NOMO-1 (cell line): ENCODE data around the gene PIGN.
"Not testable (repeated sequence)": the region's sequence is repeated elsewhere in the genome, so short reads cannot be mapped to it uniquely, and the experiment has no call there.

Experiments used
- DNase-seq, 2 experiments: peaks; one replicate each; lab custom pipeline; 2025; ENCODE audit not compliant: unreplicated experiment in 2 of 2; lab: John Stamatoyannopoulos, UW

Gene PIGN

DNA sequence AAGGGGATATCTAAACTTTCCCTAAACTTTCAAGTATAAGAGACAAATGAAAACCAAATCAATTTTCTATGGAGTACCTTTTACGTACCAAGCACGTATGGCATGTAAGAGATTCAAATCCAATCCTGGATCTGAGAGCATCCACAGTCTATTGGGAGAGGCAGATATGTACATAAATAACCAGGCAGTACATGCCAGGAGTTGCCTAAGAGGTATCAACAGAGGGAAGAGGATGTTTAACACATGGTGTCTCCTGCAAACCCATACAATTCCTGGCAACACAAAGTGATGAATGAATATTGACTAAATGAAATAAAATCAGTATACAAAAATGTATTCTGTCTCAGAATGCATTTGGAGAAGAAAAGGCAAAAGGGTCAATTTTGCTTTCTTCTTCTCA lies 116.6 kb downstream of the PIGN start:
- no peak for DNase-seq

DNA sequence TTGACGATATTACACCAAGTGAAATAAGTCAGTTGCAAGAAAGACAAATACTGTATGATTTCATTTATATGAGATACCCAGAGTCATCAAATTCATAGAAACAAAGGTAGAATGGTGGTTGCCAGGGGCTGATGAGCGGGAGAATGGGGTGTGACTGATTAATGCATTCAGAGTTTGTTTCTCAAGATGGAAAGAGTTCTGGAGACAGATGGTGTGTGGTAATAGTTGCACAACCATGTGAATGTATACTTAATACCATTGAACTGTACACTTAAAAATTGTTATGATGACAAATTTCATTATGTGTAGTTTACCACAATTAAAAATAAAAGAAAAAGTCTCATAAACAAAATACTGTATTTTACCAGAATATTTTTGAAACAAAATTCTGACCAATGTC lies 117.3 kb downstream of the PIGN start:
- DNase-seq: no peak

DNA sequence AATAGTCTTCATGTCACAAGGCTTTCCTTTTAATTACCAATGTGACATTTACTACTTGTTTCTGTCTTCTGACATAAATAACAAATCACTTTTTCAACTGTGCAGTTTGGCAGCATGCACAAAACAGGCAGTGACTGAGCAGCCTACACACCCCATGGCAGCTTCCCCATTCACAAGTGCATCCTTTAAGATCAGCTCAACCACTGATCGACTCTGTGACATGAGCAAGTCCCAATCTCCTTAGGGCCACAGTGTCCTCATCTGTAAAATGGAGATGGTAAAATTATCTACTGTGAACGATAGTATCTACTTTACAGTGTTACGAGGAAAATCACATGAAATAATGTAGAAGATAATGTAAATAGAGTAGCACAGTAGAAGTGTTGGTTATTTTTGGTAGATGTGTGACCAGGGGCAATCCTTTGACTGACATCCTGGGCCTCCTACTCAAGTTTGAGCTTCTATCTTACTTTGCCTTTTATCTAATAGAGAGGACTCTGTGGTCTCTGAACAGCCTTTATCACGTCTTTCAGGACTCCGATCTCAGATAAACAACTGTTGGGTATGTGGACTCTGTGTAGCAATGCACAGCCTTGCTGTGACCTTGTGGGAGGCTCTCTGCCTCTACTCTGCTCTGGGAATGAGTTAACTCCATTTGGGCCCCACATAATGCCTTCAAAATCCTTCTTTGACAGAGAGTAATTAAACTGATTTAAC lies 120.6 kb downstream of the PIGN start:
- DNase-seq: no peak

DNA sequence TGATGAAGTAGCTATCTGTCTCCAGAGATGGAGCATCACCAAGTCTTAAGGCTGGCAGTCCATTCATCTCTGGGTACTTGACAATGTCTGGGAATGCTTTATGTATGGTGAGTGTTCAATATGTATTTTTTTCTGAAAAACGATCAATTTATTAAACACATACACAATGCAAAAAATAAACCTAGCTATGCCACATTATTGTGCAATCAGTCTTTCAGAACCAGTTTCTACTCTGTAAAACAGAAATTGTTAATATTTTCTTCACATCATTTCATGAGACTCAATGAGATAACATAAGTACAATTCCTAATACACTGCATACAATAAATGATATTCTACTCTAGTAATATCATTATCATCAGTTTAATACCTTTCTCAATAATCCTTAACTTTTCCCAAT lies 122.5 kb downstream of the PIGN start:
- DNase-seq: no peak

DNA sequence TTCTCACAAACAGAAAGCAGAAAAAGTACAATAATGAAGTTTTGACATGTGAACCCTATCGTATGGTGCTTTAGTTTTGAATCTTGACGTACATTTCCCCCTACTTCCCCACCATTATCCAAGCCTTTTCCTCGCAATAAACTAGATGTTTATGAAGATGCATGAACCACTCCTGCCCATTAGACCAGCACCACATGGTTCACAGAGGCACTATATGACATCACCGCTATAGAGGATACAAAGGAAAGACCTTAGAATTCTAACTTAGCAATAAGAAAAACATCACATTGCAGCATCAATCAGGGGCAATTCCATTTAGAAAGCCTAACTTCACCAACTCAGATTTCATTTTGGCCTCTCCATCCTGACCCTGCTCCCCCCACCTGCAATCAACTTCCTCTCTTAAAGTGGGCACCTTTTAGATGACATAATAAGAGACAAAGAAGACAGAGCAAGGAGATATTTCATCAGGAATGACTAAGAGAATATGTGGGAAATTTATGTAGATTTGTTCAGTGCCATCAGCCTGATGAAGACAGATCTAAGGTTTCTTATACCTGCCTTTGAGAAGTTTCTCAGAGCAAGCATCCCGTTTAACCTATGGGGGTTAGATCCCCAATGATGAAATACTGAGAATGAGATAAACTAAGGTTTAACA lies 124.9 kb downstream of the PIGN start:
- no peak for DNase-seq

DNA sequence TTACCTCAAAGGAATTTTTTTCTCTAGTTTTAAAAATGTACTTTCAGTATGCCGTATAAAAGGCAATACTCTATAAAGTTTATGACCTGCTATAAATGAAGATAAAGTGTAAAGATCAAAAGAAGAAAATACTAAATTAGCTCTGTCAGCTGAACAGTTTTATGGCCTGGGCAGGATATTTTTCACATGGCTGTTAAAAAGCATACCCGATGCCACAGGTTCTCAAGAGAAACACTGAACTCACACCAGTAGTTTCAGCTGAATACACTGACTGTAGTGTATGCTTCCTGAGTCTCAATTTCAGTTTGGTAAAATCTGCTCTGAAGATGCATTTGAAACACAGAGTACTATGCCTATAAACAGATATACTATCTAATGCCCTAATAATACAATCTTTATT lies 126.0 kb downstream of the PIGN start:
- no peak for DNase-seq

DNA sequence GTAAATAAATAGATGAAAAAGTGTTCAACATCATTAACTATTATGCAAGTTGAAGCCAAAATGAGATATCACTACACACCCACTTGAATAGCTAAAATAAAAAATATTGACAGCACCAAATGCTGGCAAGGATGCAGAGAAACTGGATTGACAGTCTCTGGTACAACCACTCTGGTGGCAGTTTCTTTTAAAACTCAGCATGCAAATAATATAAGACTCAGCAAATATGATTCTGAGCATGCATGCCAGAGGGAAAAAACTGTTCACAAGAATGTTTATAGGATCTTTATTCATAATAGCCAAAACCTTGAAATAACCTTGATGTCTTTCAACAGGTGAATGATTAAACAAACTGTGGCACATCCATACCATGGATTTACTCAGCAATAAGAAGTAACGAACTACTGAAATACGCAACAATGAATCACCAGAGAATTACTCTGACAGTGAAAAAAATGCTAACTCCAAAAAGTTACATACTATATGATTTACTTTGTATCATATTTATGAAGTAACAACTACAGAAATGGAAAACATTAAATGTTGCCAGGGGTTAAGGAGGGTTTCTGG lies 131.8 kb downstream of the PIGN start:
- no peak for DNase-seq

DNA sequence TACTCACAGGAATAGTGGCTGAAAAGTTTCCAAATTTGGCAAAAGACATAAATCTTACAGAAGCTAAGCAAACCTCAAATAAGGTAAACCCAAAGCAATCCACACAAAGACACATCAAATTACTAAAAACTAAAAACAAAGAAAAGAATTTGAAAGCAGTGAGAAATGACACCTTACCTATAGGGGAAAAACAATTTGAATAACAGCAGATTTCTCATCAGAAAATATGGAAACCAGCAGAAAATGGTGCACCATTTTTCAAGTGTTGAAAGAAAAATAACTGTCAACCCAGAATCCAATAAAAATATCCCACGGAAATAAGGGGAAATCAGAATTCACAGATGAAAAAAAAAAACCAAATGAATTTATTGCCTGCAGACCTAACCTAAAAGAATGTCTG lies 138.6 kb downstream of the PIGN start:
- no peak for DNase-seq

DNA sequence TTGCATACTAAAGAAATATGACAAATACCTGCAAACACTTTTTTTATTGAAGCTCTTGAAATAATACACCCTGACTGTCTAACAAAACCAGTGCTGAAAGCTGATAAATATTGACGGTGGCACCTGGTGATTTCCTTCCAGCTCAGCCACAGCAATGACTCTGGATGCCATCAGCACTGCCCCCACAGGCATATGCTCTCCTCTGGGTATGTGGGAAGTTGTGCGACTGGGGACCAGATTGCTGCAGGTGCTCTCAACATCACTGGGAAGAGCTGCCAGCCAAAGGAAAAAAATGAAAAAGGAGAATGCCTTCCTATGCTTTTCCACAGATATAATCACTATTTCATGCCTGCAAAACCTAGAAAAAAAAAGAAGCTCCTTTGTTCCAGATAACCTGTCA lies 141.5 kb downstream of the PIGN start:
- no peak for DNase-seq

DNA sequence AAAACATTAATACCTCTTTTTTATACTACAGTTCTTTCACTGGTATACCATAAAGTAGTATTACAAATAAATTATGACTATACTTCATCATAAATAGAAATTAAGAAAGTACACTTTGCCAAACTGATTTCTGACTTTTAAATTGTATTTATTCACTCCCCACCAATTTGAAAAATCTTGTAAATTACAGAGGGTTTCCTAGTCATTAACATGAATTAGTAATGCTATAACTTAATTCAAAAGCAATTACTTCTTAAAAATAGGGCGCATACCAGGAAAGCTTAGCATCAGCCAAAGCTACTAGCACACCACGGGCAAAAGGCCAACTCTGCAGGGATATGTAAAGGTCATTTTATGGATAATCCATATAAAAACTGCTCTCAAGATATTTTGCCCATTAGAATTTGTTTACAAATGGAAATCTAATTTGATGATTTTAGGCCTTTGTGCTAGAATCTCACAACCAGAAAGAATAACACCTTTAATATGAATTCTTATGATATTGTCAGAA lies 142.3 kb downstream of the PIGN start:
- no peak for DNase-seq

DNA sequence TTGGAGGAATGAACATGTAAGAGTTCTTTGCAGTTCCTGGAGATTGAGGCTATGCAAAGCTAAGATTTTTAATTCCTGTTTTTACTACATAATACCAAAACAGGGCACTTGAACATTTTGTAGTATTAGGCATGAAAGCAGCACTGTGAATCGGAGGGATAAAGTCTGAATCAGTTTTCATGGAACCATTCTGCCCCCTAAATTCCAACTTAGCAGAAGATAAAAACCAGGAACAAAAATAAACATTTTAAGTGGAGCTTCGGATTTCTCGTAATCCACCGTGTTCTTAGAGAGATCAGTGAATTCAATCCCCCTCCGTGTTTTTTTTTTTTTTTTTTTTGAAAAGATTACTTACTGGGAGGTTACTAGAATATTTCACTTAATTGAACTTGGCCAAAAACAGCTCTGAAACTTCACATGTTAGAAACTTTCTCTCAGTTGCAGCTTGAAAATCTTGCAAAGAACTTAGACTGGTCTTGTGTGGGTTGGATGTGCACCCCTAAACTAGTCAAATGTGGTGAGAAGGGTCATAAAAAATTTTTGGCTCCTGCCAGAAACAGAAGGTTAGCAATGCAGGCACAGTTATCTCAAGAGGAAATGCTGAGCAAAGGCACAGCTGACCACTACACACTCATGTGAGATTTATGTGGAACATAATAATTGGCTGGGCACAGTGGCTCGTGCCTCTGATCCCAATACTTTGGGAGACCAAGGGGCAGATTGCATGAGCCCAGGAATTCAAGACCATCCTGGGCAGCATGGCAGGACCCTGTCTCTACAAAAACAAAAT lies 148.7 kb downstream of the PIGN start:
- no peak for DNase-seq

DNA sequence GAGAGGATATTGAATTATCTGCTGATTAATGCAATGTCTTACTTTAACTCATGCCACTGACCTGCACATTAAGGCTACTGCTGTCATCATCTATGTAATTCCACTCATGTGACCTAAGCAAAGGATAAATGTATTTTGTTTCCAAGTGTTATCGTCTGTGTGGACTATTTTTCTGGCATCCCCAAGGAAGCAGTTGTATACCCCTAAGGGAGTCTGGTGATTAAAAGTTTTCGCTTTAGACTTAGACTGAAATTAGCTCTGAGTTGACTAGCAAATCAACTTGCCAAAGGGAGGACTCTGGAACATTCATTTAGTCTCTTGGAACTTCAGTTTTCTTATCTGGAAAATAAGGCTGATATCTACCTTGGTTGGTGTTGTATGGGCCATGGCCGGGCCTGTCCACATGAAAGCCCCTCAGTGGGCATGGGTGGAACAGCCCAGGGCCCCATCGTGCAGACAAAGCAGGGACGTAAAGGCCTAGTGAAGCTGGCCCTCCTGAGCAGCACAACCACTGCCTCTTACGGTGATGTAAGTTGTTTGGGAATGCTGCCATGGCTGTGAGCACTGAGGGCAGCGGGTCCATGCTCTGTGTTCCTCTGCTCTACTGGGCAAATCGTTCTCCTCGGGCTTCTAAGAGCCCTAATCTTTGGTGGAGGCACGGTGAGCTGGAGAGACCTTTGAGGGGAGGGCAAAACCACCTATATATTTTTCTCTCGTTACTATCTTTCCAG lies 149.7 kb downstream of the PIGN start:
- DNase-seq: no peak

DNA sequence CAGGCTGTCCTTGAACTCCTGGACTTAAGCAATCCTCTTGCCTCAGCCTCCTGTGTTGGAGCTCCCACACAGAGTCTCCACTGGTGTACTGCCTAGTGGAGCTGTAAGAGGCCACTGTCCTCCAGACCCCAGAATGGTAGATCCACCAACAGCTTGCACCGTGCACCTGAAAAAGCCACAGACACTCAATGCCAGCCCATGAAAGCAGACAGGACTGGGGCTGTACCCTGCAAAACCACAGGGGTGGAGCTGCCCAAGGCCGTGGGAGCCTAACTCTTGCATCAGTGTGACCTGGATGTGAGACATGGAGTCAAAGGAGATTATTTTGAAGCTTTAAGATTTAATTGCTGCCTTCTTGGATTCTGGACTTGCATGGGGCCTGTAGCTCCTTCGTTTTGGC lies 152.6 kb downstream of the PIGN start:
- DNase-seq: not testable (repeated sequence)

DNA sequence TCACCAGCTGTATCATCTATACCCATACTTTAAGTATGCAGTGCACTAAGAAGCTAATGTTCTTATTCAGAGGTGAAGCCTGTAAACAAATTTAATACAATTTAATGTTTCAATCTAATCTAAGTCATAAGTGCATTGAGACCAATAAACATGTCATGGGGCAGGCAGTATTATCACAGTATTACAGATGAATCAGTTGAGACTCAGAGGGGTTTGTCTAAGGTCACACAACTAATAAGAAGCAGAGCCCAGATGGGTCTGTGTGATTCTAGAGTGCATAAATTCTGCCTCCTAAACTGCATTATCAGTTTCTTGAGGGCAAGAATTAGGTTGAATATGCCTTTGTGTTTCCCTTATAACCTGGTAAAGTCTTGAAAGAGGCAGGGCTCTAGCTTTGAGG lies 153.1 kb downstream of the PIGN start:
- no peak for DNase-seq

DNA sequence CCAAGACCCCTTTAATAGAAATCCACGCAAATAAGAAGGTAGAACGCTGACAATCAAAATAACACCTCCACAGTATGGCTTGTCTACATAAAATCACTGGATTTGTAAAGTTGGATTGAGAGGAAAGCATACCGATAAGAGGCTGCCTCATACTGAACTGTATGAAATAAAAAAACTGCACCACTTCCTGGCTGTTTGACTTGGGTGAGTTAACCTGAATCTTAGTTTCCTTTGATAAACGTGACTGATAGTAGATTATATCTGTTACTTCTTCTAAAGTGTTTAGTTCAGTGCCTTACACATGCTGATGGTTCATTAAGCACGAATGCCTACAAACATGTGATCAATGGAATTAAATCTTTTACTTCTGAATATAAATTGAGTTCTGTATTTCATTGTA lies 153.6 kb downstream of the PIGN start:
- no peak for DNase-seq

DNA sequence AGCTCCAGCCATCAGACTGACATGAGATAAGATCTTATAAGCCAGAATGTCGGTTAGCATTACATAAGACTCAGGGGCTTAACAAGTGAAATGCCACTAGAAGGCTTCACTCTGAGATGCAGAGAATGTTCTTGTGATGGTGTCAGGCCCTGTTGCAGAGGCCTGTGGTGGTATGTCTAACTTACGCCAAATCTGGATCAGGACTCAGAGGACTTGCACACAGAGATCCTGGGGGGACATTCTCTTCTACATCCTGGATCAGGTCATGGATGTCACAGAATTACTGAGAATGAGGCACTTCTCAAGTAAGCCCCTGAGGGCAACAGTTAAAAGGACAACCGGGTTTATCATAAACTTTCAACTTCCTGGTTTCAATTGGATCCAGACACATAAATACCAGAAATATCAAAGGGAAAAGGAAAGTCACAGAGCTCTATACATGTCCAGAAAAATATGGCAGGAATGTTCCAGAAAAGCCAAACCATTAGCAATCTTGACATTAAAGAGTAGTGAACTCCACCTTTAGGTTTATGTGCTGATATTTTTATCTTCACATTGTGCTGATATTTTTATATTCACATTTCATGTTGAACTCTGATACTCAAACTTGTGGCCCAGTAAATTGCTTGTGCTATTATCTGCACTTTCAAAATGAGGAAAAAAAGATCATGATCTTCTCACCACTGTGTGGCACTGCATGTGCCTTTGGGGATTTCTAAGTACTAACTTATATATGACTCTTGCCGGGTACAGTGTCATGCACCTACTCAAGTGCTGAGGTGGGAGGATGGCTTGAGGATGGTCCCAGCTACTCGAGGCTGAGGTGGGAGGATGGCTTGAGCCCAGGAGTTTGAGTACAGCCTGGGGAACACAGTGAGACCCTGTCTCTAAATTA lies 156.5 kb downstream of the PIGN start:
- no peak for DNase-seq

DNA sequence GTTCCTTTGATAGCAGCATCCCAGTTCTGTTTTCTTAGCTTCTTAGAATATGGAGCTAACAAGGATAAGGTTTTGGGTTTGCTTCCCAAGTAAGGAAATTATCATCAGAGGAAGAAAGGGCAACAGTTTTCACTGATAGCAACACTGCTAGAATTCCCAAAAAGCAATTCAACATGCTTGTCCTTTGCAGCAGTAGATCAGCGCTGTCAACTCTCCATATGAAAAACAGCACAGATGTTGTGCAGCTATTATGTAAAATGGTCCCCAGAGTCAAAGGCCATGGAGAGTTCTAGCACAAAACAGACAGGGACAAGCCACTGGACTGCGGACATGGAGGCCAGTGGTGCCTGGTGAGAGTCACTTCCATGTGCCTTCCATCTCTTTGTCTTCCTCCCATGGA lies 158.1 kb downstream of the PIGN start:
- DNase-seq: no peak

DNA sequence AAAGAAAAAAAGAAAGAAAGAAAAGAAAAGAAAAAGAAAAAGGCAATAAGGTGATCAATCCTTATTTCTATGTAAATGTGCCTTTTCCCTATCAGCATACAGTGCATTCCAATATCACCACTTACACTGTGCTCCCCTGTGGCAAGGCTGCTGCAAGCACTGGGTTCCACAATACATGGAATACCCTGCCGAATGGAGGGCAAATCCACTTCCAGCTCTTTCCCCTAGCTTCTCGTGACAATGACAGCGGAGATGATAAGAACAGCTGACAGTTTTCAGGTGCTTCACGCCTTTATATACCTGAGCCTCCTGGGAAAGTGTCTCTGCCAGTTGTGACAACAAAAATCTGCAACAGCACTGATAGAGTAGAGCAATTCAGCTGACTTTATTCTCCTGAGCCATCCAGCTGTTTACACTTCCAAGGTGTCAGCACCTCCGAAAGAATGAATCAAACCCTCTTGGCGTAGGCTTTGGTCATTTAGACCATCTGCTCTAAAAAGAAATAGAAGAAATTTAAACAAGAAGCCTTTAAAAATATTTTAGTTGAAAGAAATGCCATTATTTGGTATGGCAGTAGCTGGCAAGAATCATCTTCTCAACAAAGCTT lies 158.8 kb downstream of the PIGN start:
- DNase-seq: no peak

DNA sequence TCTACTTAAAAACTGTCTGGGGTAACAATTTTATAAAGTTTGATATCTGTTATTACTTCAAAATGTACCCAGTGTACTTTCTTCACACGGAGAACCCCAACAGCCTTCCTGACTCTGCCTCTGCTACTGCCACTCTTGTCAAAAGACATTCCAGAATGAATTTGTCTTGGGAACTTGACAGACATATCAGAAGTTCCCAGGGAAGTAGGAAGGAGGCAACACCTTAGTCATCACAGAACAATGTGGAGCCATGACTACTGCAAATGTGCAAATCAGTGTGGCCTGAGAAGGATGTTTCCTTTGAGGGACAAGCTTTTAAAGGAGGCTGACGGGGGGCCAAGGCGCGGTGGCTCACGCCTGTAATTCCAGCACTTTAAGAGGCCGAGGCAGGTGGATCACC lies 160.3 kb downstream of the PIGN start:
- no peak for DNase-seq
